TTC549 (cell line): Measurements from ENCODE around the gene TWNK.
A peak's percentile ranks its signal among the peaks of the same experiment; 100 is the strongest.

Experiments used
- FAIRE-seq: peaks from 2 replicates; lab custom pipeline; 2012; peaks lifted over from hg19 to GRCh38; lab: Jason Lieb, UNC

The TWNK gene

GRCh38 chr10:101012525-101013364, 25.4 kb downstream of the TWNK start:
- peak; percentile 75 for FAIRE-seq

GRCh38 chr10:101013365-101013825, 26.1 kb downstream of the TWNK start:
- FAIRE-seq = no peak

DNA sequence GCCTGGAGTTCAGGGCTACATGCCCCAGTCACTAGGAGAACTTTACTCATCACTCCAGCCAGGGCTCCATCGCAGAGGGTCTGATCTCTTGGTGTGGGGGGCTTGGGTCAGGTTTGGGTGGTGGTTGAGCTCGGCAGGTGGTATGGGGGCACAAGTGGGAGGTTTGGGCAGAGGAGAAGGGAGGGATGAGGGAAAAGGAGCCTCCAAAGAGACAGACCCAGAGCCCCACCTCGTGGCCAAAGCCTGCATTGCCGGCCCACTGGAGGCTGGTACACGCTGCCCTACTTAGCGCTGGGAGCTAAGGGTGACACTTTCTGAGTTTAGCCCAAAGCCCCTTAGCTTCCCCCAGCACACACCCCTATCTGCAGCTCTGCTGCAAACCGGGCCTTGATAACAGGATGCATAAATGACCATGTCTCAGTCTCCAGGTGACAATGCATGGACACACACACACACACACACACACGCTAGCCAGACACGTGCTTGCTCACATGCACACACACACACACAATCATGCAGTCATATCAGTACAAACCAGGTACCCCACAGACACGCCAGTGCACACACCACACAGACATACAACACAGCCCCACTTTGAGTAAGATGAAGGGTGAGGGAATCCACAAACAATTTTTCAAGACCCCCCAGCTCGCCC, 27.0 kb downstream of the TWNK start:
- no peak for FAIRE-seq

- FAIRE-seq = no peak
Observed at GRCh38 chr10:101014966-101015581, 27.7 kb downstream of the TWNK start.

DNA sequence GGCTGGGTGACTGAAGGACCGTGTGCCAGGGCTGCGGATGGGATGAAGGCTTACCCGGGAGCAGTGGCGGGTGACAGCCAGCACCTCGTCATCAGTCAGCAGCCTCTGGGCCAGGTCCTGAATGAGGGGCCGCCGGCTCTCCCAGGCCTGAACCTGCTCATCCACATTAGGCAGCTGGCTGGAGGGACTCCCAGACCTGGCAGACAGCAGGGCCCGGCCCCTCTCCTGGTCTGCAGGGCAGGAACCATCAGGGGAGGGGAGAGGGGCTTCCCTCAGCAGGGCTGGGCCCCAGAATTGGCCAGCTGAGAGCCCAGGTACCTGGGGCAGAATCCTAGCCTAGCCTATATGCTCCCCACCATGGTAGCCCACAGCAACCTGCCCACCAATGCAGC, 28.2 kb downstream of the TWNK start:
- no peak for FAIRE-seq

DNA sequence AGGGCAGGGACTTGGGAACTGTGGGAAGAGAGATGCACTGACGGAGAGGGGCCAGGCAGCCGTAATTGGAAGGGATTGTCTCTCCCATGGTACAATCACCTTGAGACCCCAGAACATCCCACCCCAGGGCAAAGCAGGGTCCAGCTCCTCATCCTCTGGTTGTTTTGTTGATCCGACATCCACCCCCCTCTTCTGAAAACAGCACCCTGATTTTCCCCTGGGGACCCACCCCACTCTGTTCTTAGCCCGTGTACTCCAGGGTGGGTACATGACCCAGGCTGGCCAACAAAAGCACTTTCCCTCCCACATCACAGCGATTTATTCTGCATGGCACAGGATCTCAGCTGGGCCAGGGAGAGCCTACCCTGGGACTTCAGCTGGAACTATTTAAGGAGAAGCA, 29.5 kb downstream of the TWNK start:
- no peak for FAIRE-seq

- no peak for FAIRE-seq
Observed at GRCh38 chr10:101018118-101018599, 30.8 kb downstream of the TWNK start.

DNA sequence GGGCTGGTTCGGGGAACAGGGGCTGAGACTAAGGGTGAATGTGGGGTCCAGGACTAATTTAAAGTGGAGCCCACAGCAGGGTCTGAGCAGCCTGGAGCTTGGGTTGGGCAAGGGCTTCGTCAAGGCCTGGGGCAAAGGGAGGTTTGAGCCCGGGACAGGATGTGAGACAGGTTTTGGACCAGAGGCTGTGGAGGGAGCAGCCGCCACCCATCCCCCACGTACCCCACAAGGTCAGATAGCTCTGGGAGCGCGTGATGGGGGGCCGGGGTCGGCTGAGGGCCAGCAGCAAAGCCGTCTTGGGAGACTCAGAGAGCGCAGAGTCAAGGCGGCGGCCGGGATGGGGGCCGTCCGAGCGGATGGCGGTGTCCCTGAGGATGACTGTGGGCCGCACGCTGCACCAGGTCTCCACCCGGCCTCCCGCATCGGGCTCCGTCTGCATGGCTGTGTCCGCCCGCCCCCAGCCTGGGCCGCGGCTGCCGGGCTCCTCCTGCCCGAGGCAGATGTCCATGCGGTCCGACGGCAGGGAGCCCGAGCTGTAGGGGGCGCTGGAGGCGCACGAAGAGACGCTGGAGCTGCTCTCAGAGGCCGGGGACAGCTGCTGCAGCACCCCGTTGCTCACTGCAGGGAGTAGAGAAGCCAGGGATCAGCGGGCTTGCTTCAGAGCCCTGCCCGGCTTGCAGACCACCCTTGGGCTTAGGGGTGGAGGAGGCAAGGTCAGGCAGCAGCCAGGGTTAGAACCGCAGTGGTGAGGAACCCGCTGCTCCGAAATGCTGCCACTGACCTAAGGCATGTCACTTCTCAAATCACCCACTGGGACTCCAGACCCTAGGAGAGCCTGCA, 31.5 kb downstream of the TWNK start:
- FAIRE-seq = no peak

- FAIRE-seq = no peak
Observed at GRCh38 chr10:101019440-101019703, 32.0 kb downstream of the TWNK start.

DNA sequence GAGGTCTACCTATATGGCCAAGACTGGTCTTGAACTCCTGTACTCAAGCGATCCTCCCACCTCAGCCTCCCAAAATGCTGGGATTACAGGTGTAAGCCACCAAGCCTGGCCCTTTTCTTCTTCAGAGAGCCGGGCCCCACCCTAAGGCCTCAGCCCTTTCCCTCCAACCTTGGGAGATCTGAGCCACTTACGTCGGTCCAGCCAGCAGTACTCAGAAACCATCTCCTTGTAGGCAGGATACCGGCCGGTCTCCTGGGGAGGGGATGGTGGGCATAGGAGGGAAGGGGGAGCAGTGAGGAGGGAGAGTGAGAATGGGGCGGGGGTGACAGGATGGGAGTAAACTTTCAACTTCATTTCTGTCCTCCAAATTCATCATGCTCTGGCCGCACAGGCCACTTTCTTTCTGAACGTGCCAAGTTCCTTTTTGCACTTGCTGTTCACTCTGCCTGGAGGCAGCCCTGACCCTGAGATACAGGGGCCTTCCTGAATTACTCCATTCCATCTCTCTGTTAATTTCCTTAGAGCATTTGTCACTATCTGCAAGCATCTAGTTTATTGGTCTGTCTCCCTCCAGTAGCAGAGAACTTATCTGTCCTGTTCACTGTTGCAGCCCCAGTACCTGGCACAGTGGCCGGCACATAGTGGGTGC, 33.2 kb downstream of the TWNK start:
- no peak for FAIRE-seq

- FAIRE-seq = no peak
Observed at GRCh38 chr10:101021239-101021638, 33.9 kb downstream of the TWNK start.

DNA sequence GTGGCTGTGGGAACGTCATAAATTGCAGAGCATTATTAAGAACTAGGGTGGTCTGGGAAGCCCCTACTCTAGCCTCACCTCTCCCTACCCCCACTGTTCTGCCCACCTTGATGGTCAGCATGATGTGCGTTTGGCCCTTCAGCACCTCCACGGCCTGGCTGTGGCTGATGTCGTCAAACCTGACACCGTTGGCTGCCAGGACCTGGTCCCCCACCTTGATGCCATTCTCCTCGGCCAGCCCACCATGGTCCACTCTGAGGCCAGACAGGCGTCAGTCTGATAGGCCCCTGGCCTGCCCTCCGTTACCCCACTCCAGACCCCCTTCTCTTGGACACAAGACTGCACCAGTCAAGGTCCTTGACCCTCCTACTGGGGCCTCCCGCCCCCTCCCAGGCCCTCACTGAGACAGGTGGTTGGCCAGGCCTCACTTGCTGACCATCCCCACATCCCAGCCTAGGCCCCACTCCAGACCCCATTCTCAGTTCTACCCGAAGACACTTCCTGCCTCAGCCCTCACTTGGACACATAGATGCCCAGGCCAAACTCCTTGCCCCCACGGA, 34.4 kb downstream of the TWNK start:
- FAIRE-seq = no peak

DNA sequence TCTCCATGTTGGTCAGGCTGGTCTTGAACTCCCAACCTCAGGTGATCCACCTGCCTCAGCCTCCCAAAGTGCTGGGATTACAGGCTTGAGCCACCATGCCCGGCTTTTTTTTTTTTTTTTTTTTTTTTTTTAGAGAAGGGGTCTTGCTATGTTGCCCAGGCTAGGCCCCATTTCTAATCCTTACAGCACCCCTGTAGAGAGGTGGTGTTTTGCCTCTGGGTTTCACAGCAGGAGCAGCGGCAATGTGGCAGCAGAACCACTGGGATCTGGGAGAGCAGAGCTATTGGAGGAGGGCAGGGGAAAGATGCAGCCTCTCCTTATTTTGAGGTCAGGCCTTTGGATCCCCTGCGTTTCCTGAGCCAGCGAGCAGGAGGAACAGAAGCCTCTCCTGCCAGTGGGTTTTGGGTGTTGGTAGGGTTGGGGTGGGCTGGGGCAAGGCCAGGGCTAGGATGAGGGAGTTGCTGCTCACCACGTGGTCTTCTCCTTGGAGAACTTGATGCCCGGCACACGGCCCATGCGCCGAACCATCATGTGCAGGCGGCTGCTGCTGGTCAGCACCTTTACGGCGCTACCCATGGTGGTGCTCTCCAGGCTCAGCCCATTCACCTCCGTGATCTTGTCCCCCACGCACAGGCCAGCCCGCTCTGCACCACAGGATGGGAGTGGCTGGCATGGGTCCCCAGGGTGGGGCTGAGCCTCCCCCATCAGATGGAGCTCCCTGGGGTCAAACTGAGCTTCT, 35.8 kb downstream of the TWNK start:
- no peak for FAIRE-seq

- FAIRE-seq = no peak
Observed at GRCh38 chr10:101027106-101027720, 39.9 kb downstream of the TWNK start.

DNA sequence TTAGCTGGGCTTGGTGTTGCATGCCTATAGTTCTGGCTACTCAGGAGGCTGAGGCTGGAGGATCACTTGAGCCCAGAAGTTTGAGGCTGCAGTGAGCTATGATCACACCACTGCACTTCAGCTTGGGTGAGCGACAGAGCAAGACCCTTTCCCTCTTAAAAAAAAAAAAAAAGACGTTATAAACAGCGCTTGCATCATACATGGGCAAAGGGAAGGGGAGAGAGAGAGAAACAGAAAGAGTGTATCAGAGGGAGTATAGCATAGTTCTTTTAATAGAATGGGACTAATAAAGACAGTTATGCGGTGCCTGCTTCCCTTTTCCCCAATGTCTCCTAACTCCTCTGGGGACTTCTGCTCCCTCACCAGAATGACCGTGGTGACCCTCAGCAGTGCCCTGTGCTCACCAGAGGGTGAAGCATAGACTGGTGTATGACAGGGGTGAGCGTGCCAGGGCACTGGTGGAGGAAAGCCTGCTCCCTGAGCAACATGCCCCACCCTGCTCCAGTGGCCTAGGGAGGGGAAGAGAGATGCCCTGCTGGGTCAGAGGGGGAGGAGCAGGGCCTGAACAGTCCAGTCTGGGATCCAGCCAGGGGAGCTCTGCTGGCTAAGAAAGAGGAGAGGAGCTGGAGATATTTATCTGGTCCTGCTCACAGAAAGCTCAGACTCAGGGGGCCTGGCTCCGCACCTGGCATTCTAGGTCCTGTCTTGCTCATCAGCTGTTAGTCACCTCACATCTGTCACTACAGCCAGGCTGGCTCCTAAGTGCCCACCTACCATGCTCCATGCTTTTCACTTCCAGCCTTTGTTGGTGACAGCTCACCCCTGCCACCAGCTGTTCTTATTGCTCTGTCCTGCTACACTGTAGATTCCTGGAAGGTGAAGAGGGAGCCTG, 41.3 kb downstream of the TWNK start:
- no peak for FAIRE-seq

- no peak for FAIRE-seq
Observed at GRCh38 chr10:101029520-101030295, 42.4 kb downstream of the TWNK start.

GRCh38 chr10:101030496-101031127, 43.3 kb downstream of the TWNK start:
- FAIRE-seq = no peak

- FAIRE-seq = no peak
Observed at GRCh38 chr10:101031128-101031795, 43.9 kb downstream of the TWNK start, which contains the start of the genes PDZD7 and SFXN3. PDZD7 (minus strand) TSS chr10:101031129; CDS start chr10:101030219, 910 bp downstream. SFXN3 (plus strand) TSS chr10:101031234; CDS start chr10:101034695, 3,461 bp downstream.
